Heart right ventricle (tissue), 16 donors: ENCODE data around the gene SLC3A2. TPM values are rescaled to one million over a fixed set of nuclear protein-coding genes. Genes with fewer than 3 reads are reported as not detected.

Experiments used
- ATAC-seq, 8 donors: fragments of 200-7000 bp; cut with Tn5 transposase; one replicate each; pipeline ENCODE4 v1.9.1; 2020; ENCODE audit warnings: mild to moderate bottlenecking in 8 of 8, moderate library complexity in 8 of 8, moderate number of reproducible peaks in 1 of 8
- DNase-seq, 2 donors: peaks; one replicate each; pipeline ENCODE4 v3.0.0-alpha.2; 2020
- H3K27ac ChIP-seq, 10 donors: fragments of 200-600 bp; sonication (generic) in 2 of 10; one replicate each; pipeline versions ENCODE4 v1.5.0 to v1.8.0; 2020 to 2022; ENCODE audit warnings: mild to moderate bottlenecking in 3 of 10
- H3K27me3 ChIP-seq, 7 donors: fragments of 200-600 bp; one replicate each; pipeline ENCODE4 v1.8.0; 2021 to 2022; ENCODE audit warnings: mild to moderate bottlenecking in 2 of 7
- H3K36me3 ChIP-seq, 9 donors: fragments of 200-600 bp; sonication (generic) in 1 of 9; one replicate each; pipeline versions ENCODE4 v1.5.0 to v1.8.0; 2020 to 2022; ENCODE audit warnings: mild to moderate bottlenecking in 2 of 9
- H3K4me1 ChIP-seq, 9 donors: fragments of 200-600 bp; sonication (generic) in 1 of 9; one replicate each; pipeline versions ENCODE4 v1.5.0 to v1.8.0; 2020 to 2022; ENCODE audit warnings: mild to moderate bottlenecking in 4 of 9
- H3K4me3 ChIP-seq, 10 donors: fragments of 200-600 bp; sonication (generic) in 2 of 10; one replicate each; pipeline versions ENCODE4 v1.5.0 to v1.8.0; 2020 to 2022; ENCODE audit warnings: mild to moderate bottlenecking in 7 of 10, moderate library complexity in 2 of 10
- H3K9me3 ChIP-seq, 11 donors: fragments of 200-600 bp in 10 of 11; sonication (generic) in 2 of 11; one replicate each; pipeline versions ENCODE4 v1.5.0 to v1.8.0; 2013 to 2022; ENCODE audit warnings: mild to moderate bottlenecking in 2 of 11, control low read depth in 1 of 11, moderate library complexity in 1 of 11
- CTCF ChIP-seq, 9 donors: fragments of 200-600 bp; sonication (generic) in 2 of 9; IDR thresholded peaks; one replicate each; pipeline versions ENCODE4 v1.5.0 to v1.8.0; 2021 to 2022; ENCODE audit warnings: antibody characterized with exemption in 9 of 9, mild to moderate bottlenecking in 5 of 9, moderate library complexity in 1 of 9
- WGBS, 2 donors: extraction: QIAGEN DNeasy Blood & Tissue Kit; methylation state at CpG; one replicate each; pipeline ENCODE4 v1.1.7; 2013; ENCODE audit warnings: inconsistent platforms in 1 of 2; 5-methylcytosine and 5-hydroxymethylcytosine counted together
- intact Hi-C, 10 donors: fragments of 100-400 bp; cut with DNase I; formaldehyde crosslinking; loops; one replicate each; pipeline versions ENCODE4 v1.11.1 to v1.14.2; 2022
- polyA plus RNA-seq, 2 donors: library from polyadenylated mRNA; stranded (reverse); fragments of 200-250 nt; gene quantifications; one replicate each; pipeline ENCODE4 v1.2.3, GENCODE V29; 2013
- total RNA-seq, 10 donors: library from RNA; stranded (reverse); fragmentation: NEBNext Ultra II Directional in 3 of 10; extraction: Animal tissue kit (Norgen Biotek cat#: 25700) in 3 of 10; gene quantifications; one replicate each; pipeline versions ENCODE4 v1.2.1 to v1.2.4, GENCODE V29; 2021 to 2023
- donor health status: Arrhythmogenic right ventricular cardiomyopathy.
- donor health status: ischemic (EF 13 %, LVEDD 7.1; RV severe dilation, severe dysfunction).
- donor health status: healthy with polysubstance abuse.
- donor health status: DM: no; HTN: yes; CAD: no.
- donor health status: DM: no; HTN: no; CAD: no.
- donor health status: ischemic (EF 25% LVEDD 6.9; RV normal size, moderate dysfunction).
- donor health status: ischemic (EF 25% LVEDD 5.7; RV mildly dilated, moderate dysfunction).
- donor health status: healthy.
- donor health status: DM: yes; HTN: yes; CAD: no.
- donor health status: Ischemic cardiomyopathy.
- donor health status: ischemic (EF 35%, LVEDD 5.7; RV mildly dilated, moderate dysfunction).
- donor health status: nonischemic (EF 11% LVEDD 7.7; RV severe dilation, severe dysfunction).
- donor health status: DM: yes; HTN: yes; CAD: no.
- donor health status: PGD.
- donor health status: ischemic (EF 29% LVEDD 5.4; RV normal size, mild dysfunction).
- donor health status: nonischemic (EF 23%, LVEDD 6.1; RV moderate dilation, normal function).

Gene SLC3A2
- total and polyA plus RNA-seq, 12 donors: 32.0 to 110 (median 42.6) TPM

DNA sequence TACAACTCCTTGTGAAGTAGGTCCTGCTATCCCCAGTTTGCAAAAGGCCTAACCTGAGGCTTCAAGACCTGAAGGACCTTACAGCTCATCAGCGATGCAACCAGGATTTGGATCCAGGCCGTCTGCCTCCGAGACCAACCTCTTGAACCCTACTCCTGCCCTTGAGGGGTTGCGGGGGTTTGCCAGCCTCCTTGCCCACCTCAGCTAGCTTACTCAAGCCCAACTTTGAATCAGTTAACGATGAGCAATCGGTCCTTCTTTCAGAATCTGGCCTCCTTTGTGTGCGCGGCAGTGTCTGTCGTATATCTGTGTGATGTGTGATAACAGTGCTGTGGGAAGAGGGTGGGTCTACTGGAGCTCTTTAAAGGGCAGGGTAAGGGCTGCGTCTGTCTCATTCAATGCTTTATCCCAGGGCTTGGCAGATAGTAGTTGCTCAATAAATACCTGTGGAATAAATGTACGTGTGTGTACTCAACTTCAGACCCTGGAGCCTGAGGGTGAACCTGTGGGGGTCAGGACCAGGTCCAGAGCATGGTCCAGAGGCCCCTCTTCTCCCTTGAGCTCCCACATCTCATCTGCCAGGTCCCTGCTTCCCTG is 37.3 kb downstream of the SLC3A2 start:
- Histone ChIP-seq H3K27ac (no peak overlapping the region), H3K4me1 (peaks cover 0 to 14% (median 0%) of the 10 kb centered on the region in 9 donors), H3K27me3 (peaks cover 0 to 28% (median 18%) of the 10 kb centered on the region in 7 donors), H3K36me3 (no peaks in the 10 kb centered on the region), H3K9me3 (no peaks in the 10 kb centered on the region), H3K4me3 (no peak overlapping the region)
- intact Hi-C loops: no loop called here
- WGBS, 2 donors: 87 to 89% methylated on average over 11 of the region's 11 CpGs
- DNase-seq: no peak
- ATAC-seq: no peak
- TF ChIP-seq CTCF (IDR thresholded peaks at IDR 0.05): no peak

- Histone ChIP-seq H3K4me1 (peaks cover 0 to 19% (median 4%) of the 10 kb centered on the region in 9 donors), H3K27ac (no peak overlapping the region), H3K4me3 (no peak overlapping the region), H3K36me3 (no peaks in the 10 kb centered on the region), H3K9me3 (no peaks in the 10 kb centered on the region), H3K27me3 (peaks cover 0 to 33% (median 24%) of the 10 kb centered on the region in 7 donors)
- DNase-seq (no peak), ATAC-seq (peak in 1 of 8 donors; percentile 41)
- no peak for TF ChIP-seq CTCF (IDR thresholded peaks at IDR 0.05)
- WGBS, 2 donors: 49 to 51% methylated on average over 5 of the region's 5 CpGs
- intact Hi-C loops: no loop called here
Measured at GRCh38 chr11:62918531-62918930, 37.8 kb downstream of the SLC3A2 start.

DNA sequence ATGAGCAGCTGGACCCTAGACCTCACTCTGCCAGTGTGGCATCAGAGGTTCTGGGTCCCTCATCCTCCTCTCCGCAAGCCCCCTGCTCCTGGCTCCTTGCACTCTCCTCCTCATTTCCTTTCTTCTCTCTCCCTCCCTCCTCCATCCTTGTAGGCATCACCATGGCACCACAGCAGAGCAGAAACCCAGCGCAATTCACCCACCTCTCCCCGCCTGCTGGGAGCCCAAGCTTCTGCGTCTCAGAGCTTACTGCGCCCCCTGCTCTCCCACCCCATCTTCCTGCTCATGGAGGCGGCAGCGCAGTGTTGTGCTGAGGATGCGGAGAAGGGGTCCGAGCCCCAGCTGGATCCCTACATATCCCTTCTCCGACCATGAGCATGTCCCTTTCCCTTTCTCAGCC is 38.8 kb downstream of the SLC3A2 start:
- H3K36me3 ChIP-seq: no peaks in the 10 kb centered on the region
- H3K9me3 ChIP-seq: no peaks in the 10 kb centered on the region
- peaks cover 0 to 42% (median 33%) of the 10 kb centered on the region in 7 donors for H3K27me3 ChIP-seq
- peaks cover 6 to 26% (median 12%) of the 10 kb centered on the region in 9 donors for H3K4me1 ChIP-seq
- intact Hi-C loops: no loop called here
- 84 to 91% methylated on average over 10 of the region's 10 CpGs for WGBS, 2 donors
- H3K27ac ChIP-seq: no peak overlapping the region
- ATAC-seq (no peak), DNase-seq (no peak)
- no peak for TF ChIP-seq CTCF (IDR thresholded peaks at IDR 0.05)
- no peak overlapping the region for H3K4me3 ChIP-seq

DNA sequence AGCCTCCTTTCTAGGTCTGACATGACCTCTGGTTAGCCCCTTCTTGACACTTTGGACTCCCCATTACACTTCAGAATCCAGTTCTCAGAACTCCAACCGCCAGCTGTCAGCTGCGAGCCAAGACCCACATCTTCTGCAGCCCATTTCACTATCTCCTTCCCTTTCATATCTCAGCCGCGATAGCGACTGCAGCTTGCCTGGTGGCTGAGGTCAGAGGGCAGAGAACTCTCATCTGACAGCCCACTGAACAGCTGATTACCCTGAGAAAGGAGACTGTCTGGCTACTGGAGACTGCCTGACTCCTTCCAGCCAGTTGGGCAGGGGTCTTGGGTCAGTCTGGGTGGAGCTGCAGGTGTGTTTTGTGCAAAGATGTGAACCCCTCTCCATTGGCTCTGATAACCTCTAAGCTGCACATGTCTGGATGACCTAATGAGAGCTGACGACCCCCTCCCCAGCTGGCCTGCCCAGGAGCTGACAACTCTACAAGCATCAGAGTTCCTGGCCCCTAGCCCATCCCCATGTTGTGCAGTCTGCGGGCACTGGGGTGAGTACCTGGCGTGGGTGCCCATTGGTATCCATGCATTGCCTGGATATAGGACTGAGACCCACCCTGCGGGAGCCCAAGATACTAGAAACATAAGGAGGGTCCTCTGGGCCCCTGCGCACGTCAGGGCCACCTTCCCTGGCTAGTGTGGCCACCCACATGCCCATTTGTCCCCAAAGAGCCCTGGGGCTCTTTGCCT is 39.4 kb downstream of the SLC3A2 start:
- no peak for TF ChIP-seq CTCF (IDR thresholded peaks at IDR 0.05)
- H3K27ac ChIP-seq: no peak overlapping the region
- intact Hi-C loops: no loop called here
- no peak for DNase-seq
- H3K4me3 ChIP-seq: no peak overlapping the region
- WGBS, 2 donors: 65 to 68% methylated on average over 11 of the region's 11 CpGs
- no peak for ATAC-seq
- H3K36me3 ChIP-seq: no peaks in the 10 kb centered on the region
- H3K4me1 ChIP-seq: peaks cover 6 to 26% (median 12%) of the 10 kb centered on the region in 9 donors
- H3K27me3 ChIP-seq: peaks cover 0 to 48% (median 39%) of the 10 kb centered on the region in 7 donors
- H3K9me3 ChIP-seq: no peaks in the 10 kb centered on the region
